COLO668 (cell line): Measurements from ENCODE around the gene NXNL1.

Experiments used
- DNase-seq: peaks from one replicate; lab custom pipeline; 2025; ENCODE audit not compliant: unreplicated experiment; lab: John Stamatoyannopoulos, UW

The NXNL1 gene

GRCh38 chr19:17458970-17459369, 1.8 kb downstream of the NXNL1 start:
- no peak for DNase-seq

GRCh38 chr19:17457616-17458015, 3.1 kb downstream of the NXNL1 start:
- DNase-seq: no peak

DNA sequence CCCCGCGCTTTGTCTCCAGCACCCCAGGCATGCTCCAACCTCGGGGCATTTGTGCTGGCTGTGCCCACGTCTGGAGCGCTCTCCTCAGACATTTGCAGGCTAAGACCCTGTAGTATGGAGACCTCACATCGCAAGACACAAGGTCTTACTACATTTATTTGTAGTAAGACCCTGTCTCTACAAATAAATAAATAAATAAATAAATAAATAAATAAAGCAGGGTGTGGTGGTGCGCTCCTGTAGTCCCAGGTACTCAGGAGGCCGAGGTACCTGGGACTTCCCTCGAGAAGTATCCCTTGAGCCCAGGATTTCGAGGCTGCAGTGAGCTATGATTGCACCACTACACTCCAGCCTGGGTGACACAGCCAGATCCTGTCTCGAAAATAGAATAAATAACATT, 4.6 kb downstream of the NXNL1 start:
- no peak for DNase-seq

DNA sequence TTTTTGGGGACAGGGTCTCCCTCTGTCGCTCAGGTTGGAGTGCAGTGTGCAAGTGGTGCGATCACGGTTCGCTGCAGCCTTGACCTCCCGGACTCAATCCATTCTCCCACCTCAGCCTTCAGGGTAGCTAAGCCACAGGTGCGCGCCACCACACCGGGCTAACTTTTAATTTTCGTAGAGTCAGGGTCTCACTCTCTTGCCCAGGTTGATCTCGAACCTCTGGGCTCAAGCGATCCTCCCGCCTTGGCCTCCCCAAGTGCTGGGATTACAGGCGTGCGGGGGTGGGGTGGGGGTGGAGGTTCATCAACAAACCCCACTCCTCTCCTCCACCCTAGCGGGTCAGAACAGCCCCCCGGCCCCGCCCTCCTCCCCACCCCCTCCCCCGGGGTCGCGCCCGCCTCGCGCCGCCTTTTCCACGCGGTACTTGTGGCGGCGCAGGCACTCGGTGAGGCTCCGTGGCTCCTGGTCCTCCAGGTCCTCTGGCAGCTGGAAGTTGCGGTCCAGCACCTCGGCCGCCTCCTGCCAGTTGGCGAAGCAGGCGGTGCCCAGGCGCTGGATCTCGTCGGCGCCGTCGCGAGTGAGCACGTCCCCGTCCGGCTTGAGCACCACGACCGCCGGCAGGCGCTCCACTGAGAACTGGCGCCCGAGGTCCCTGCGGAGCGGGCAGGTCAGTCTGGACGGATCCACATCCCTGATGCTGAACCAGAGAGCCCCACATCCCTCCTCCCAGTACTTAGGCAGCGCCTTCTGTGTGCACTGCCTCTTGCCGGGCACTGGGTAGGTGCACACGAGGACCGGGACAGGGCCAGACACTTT, 5.2 kb downstream of the NXNL1 start:
- DNase-seq: peak; percentile 6

DNA sequence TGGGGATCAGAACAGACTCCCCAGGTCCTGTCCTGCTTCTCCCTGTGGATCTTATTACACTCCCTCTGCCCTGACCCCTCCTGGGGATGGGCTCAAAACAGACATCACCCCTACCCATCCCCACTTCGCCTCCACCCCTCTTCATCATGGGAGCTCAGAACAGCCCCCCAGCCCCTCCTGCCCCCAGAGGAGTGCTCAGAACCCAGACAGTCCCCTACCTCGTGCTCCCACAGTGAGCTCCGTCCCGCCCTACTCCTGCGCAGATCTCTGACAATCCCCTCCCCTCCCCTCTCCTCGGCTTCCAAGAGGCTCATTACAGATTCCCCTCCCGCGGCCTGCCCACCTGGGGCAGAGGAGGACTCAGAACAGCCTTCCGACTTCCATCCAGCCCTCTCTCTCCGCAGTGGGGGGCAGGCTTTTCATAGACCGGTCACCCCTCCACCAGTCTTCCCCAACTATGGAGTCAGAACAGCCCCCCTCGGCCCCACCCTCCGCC, 6.1 kb downstream of the NXNL1 start:
- no peak for DNase-seq

GRCh38 chr19:17451820-17452219, 8.9 kb downstream of the NXNL1 start:
- DNase-seq: no peak

DNA sequence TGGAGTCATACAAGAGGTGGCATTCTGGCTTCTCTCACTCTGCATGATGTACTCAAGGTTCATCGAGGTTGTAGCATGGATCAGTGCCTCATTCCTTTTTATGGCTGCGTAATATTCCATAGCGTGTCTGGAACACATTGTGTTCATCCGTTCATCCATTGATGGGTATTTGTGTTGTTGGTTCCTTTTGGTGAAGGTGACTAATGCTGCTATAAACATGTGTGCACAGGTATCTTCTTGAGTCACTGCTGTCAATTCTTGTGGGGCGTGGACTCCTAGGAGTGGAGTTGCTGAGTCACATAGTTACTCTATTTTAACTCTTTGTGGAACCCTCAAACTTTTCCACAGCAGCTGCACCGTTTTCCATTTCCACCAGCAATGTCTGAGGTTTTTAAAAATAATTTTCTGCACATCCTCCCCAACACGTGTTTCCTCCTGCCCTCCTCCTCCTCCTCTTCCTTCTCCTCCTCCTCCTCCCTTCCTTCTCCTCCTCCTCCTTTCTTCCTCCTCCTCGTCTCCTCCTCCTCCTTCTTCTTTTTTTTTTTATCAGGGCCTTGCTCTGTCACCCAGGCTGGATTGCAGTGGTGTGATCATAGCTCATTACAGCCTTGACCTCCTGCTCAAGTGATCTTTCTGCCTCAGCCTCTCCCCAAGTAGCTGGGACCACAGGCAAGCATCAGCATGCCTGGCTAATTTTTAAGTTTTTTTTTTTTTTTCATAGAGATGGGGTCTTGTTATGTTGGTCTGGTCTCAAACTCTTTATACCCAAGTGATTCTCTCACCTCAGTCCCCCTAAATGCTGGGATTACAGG, 10.3 kb downstream of the NXNL1 start:
- no peak for DNase-seq

- DNase-seq: peak; percentile 23
Measured at GRCh38 chr19:17448131-17448967, 12.4 kb downstream of the NXNL1 start, which contains the start of gene TMEM221. TSS of gene TMEM221 (minus strand) at chr19:17448668. CDS start at chr19:17448462, 206 bp downstream.

DNA sequence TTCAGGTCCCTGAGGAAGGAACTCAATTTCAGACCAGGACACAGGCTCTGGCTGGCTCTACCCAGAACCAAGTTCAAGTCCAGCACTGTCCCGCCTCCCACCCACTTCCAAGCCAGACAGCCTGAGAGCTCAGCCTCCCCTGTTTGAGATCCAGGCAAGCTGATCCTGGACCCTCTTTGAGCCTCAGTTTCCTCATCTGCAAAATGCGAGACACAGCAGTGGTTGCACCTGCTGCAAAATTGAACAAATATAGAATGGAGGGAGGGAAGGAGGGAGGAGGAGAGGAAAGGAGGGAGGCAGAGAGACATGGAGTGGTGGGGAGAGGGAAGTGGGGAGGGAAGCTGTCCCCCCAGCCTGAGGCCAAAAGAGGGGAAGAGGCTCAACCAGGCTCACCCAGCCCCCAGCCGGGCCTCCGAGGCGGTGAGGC, 13.0 kb downstream of the NXNL1 start:
- DNase-seq: no peak

- DNase-seq: no peak
Measured at GRCh38 chr19:17445526-17446165, 15.1 kb downstream of the NXNL1 start.

DNA sequence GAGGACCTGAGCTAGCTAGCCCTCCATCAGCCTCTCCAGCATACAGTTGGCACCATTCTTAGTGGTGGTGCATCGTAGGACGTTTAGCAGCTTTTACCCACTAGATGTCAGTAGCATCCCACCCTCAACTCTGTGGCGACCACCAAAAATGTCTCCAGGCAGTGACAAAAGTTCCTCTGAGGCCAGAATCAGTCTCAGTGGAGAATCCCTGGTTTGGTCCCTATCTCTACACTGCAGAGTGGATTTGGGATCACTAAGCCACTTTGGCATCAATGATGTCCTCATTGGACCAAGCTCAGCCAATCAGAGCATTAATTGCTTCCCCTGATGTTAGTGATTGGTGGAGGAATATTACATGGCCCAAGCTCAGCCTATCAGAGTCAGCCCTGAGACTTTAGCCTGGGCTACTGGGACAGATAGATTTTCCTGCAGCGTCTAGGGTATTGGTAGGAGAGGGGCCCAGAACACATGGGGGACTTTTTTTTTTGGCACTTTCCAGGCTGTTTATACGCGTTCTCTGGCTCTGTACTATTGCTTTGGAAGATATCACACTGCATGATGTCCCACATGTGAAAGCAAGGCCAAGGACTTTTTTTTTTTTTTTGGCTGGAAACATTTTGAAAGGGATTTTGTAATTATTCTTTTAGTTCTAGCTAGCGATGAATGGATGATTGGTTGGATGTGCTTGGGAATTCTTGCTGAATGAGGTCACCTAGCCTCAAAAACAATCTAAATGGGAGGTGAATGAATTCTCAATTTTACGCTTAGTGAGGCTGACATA, 19.3 kb downstream of the NXNL1 start:
- DNase-seq: no peak

DNA sequence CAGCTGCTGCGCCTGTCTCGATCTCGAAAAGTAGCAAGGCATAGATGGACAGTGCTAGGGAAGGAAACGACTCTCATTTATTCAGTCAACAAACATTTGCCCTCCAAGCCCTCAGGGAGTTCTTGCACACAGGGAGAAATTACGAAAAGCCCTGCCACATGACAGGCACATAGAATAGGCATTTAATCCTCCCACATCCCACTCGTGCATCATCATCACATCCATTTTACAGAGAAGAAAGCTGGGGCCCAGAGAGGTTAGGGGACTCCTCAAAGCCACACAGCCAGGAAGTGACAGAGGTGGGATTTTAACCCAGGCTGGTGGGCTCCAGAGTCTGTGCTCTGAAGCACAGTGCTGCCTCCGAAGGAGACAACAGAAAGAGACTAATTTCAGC, 23.9 kb downstream of the NXNL1 start:
- DNase-seq: no peak

GRCh38 chr19:17436094-17436873, 24.4 kb downstream of the NXNL1 start:
- no peak for DNase-seq

- no peak for DNase-seq
Measured at GRCh38 chr19:17435218-17435617, 25.5 kb downstream of the NXNL1 start.

DNA sequence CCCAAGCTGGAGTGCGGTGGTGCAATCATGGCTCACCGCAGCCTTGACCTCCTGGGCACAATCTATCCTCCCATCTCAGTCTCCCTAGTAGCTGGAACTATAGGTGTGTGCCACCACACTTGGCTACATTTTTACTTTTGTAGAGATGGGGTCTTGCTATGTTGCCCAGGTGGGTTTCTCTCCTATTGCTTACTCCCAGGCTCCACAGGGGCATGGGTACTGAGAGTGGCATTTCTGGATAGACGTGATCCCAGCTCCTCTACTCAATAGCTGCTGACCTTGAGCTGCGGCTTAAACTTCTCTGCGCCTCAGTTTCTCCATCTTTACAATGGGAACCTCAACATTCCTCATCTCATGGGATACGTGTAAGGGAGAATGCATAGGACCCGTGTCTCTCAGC, 29.3 kb downstream of the NXNL1 start:
- DNase-seq: no peak

- DNase-seq: no peak
Measured at GRCh38 chr19:17429641-17430113, 31.0 kb downstream of the NXNL1 start.

GRCh38 chr19:17424743-17425365, 35.9 kb downstream of the NXNL1 start:
- peak; percentile 9 for DNase-seq

DNA sequence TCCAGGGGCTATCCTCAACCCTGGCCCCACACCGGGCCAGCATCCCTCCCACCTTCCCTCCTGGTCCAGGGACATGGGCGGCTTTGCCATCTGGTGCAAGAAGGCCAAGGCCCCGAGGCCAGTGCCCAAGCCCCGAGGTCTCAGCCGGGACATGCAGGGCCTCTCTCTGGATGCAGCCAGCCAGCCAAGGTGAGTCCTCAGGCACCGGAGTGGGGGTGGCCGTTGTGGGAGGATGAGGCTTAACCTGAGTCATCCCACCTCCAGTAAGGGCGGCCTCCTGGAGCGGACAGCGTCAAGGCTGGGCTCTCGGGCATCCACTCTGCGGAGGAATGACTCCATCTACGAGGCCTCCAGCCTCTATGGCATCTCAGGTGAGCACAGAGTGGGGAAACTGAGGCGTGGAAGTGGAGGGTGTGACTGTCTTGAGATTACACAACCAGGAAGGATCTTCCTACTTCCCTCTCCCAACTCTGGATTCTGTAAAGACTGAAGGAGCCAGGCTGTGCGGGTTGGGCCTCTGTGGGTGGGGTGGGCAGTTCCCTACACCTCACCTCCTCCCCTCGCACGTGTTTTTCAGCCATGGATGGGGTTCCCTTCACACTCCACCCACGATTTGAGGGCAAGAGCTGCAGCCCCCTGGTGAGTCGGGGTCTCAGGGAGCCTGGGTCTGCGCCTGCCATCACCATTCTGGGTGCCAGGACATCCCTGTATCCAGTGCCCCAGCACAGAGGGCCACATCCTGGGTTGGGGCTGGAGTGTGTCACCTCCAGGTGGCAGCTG, 37.1 kb downstream of the NXNL1 start:
- DNase-seq: no peak
